ENCODE results near the gene MIPEP.

Gene MIPEP

DNA sequence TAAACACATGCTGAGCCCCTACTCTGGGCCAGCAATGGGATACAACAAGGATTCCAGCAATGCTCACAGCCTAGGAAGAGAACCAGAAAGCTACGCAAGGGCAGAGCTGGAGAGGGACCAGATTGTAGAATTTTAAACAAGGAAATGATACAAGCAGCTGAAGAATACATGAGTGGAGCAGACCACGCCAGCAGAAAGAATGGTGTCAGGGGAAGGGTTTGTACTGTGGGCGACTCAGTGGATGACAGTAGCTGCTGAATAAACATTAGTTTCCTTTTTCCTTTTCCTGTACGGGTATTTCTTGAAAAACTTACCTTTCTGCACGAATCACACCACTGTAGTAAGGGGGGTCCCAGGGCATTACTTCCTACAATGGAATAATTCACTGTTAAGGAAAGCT lies 30.7 kb downstream of the MIPEP start:
- H3K27ac ChIP-seq = no peak overlapping the region
- H3K4me2 ChIP-seq = no peak overlapping the region
- H3K79me2 ChIP-seq (ENCODE audit: insufficient read depth, low read depth) = no peaks in the 10 kb centered on the region

DNA sequence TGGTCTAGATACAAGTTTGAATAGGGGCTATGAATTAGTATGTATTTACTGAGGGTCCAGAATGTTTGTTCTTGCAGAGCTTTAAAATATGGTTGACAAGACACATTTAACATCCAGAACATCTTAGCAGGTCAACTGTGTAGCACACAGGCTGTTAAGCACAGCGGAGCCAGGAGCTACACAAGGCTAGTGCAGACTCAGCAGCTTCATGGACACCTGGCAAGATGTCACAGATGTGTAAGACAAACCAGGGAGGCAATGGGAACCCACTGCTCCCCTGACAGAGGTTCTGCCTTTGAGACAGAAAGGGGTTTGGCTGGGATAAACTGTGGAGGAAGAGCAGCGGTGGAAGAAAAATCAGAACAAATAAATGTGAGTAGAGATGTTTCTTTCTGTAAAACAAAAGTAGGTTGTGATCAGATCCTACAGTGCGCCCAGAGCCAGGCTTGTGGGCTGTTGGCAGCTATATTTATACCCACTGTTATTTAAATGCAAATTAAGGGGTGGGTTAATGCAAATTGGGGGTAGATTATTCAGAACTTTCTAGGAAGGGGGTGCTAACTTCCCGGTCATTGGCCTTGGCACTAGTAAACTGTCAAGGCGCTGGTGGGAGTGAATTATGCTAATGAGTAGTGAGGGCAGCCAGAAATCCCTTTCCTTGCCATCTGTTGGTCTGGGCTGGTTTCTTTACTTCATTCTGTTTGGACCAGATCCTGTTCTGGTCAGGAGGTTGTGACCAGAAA lies 33.0 kb downstream of the MIPEP start:
- Histone ChIP-seq H2AFZ (ENCODE audit: low read depth) (peak overlapping the region; percentile 57), H3K4me3 (IDR thresholded peaks at IDR 0.05; ENCODE audit: insufficient read depth, low read depth, low read length) (no peak overlapping the region)
- TF ChIP-seq, protein P1, sequence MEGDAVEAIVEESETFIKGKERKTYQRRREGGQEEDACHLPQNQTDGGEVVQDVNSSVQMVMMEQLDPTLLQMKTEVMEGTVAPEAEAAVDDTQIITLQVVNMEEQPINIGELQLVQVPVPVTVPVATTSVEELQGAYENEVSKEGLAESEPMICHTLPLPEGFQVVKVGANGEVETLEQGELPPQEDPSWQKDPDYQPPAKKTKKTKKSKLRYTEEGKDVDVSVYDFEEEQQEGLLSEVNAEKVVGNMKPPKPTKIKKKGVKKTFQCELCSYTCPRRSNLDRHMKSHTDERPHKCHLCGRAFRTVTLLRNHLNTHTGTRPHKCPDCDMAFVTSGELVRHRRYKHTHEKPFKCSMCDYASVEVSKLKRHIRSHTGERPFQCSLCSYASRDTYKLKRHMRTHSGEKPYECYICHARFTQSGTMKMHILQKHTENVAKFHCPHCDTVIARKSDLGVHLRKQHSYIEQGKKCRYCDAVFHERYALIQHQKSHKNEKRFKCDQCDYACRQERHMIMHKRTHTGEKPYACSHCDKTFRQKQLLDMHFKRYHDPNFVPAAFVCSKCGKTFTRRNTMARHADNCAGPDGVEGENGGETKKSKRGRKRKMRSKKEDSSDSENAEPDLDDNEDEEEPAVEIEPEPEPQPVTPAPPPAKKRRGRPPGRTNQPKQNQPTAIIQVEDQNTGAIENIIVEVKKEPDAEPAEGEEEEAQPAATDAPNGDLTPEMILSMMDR (conservative IDR thresholded peaks at IDR 0.05; ENCODE audit: low read depth, low read length) = no peak

More for the DNA sequence above, 30.7 kb downstream of the MIPEP start:
- Histone ChIP-seq H3K4me3 (IDR thresholded peaks at IDR 0.05; ENCODE audit: insufficient read depth, low read depth, low read length) (no peak overlapping the region), H3K4me1 (ENCODE audit: low read depth, poor library complexity, severe bottlenecking) (peaks cover 32% of the 10 kb centered on the region), H2AFZ (ENCODE audit: low read depth) (no peak overlapping the region), H4K20me1 (ENCODE audit: insufficient read depth) (no peaks in the 10 kb centered on the region), H3K27me3 (ENCODE audit: insufficient read depth, low read depth) (no peaks in the 10 kb centered on the region), H3K9ac (no peak overlapping the region), H3K36me3 (ENCODE audit: insufficient read depth) (no peaks in the 10 kb centered on the region)
- TF ChIP-seq, protein P1 (conservative IDR thresholded peaks at IDR 0.05; ENCODE audit: low read depth, low read length) = no peak

DNA sequence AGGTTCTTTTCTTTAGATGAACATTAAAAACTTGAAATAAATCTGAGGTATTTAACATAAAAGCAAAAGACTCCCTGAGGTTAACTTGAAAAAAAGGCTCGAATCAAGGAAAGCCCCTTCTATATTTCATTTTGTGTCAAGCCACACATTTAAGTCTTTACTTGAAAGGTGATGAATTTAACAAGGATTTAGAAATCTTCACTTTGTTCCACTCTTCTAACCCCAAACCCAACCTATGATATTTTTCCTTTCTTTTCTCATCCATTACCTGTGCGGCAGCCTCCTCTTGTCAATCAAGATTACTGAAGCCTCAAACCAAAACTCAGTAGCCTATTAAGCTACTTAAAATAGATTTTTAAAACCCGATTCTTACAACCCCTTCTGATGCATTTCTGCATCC lies 33.8 kb downstream of the MIPEP start:
- TF ChIP-seq, protein P1 (conservative IDR thresholded peaks at IDR 0.05; ENCODE audit: low read depth, low read length) = no peak
- no peaks in the 10 kb centered on the region for H3K79me2 ChIP-seq (ENCODE audit: insufficient read depth, low read depth)
- peak overlapping the region; percentile 51; the same call in 1 of the 2 replicates for H3K9ac ChIP-seq
- no peak overlapping the region for H2AFZ ChIP-seq (ENCODE audit: low read depth)
- H3K27ac ChIP-seq = peak overlapping the region; percentile 88
- no peak overlapping the region for H3K4me3 ChIP-seq (IDR thresholded peaks at IDR 0.05; ENCODE audit: insufficient read depth, low read depth, low read length)
- no peaks in the 10 kb centered on the region for H3K36me3 ChIP-seq (ENCODE audit: insufficient read depth)
- no peaks in the 10 kb centered on the region for H4K20me1 ChIP-seq (ENCODE audit: insufficient read depth)
- H3K4me2 ChIP-seq = peak overlapping the region; percentile 52
- peaks cover 32% of the 10 kb centered on the region for H3K4me1 ChIP-seq (ENCODE audit: low read depth, poor library complexity, severe bottlenecking)
- no peaks in the 10 kb centered on the region for H3K27me3 ChIP-seq (ENCODE audit: insufficient read depth, low read depth)

More for the DNA sequence above, 33.0 kb downstream of the MIPEP start:
- Histone ChIP-seq H3K27me3 (ENCODE audit: insufficient read depth, low read depth) (no peaks in the 10 kb centered on the region), H3K79me2 (ENCODE audit: insufficient read depth, low read depth) (no peaks in the 10 kb centered on the region), H4K20me1 (ENCODE audit: insufficient read depth) (no peaks in the 10 kb centered on the region), H3K9ac (peak overlapping the region; percentile 51), H3K36me3 (ENCODE audit: insufficient read depth) (no peaks in the 10 kb centered on the region), H3K4me2 (peak overlapping the region; percentile 52), H3K4me1 (ENCODE audit: low read depth, poor library complexity, severe bottlenecking) (peaks cover 32% of the 10 kb centered on the region), H3K27ac (peak overlapping the region; percentile 88)

DNA sequence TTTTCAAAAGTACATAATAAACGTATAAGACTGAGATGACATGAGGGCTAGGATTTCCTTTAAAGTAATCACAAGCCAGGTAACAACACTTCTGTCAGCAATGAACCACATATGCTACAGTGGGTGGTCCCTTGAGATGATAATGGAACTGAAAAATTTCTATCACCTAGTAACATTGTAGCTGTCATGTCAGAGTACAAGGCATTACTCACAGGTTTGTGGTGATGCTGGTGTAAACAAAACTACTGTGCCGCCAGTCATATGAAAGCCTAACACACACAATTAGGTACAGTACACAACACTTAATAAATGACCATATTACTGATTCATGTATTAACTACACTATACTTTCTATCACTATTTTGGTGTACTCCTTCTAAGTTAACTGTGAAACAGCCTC lies 36.8 kb downstream of the MIPEP start:
- H3K79me2 ChIP-seq (ENCODE audit: insufficient read depth, low read depth) = no peaks in the 10 kb centered on the region
- H3K27ac ChIP-seq = no peak overlapping the region
- H3K36me3 ChIP-seq (ENCODE audit: insufficient read depth) = no peaks in the 10 kb centered on the region
- H3K27me3 ChIP-seq (ENCODE audit: insufficient read depth, low read depth) = no peaks in the 10 kb centered on the region
- H3K4me2 ChIP-seq = no peak overlapping the region
- TF ChIP-seq, protein P1 (conservative IDR thresholded peaks at IDR 0.05; ENCODE audit: low read depth, low read length) = no peak
- no peak overlapping the region for H3K4me3 ChIP-seq (IDR thresholded peaks at IDR 0.05; ENCODE audit: insufficient read depth, low read depth, low read length)
- no peak overlapping the region for H2AFZ ChIP-seq (ENCODE audit: low read depth)
- H3K9ac ChIP-seq = no peak overlapping the region
- no peaks in the 10 kb centered on the region for H4K20me1 ChIP-seq (ENCODE audit: insufficient read depth)
- peaks cover 32% of the 10 kb centered on the region for H3K4me1 ChIP-seq (ENCODE audit: low read depth, poor library complexity, severe bottlenecking)
